Epithelial cell of esophagus (primary cell): ENCODE data around the gene SLC18A3.

Experiments
- DNase-seq: peaks from one replicate; pipeline ENCODE4 v3.0.0; 2010; ENCODE audit warnings: low read depth
- H3K4me3 ChIP-seq: 2 replicates; pipeline ENCODE4 v1.5.1; 2011; ENCODE audit warnings: mild to moderate bottlenecking, low read length, control low read depth
- CTCF ChIP-seq: IDR thresholded peaks from 2 replicates; pipeline ENCODE4 v1.5.1; 2011; ENCODE audit warnings: low read depth, mild to moderate bottlenecking, low read length, control low read depth, inconsistent platforms; ENCODE audit not compliant: insufficient read depth; ENCODE audit errors: missing control alignments

The SLC18A3 gene

DNA sequence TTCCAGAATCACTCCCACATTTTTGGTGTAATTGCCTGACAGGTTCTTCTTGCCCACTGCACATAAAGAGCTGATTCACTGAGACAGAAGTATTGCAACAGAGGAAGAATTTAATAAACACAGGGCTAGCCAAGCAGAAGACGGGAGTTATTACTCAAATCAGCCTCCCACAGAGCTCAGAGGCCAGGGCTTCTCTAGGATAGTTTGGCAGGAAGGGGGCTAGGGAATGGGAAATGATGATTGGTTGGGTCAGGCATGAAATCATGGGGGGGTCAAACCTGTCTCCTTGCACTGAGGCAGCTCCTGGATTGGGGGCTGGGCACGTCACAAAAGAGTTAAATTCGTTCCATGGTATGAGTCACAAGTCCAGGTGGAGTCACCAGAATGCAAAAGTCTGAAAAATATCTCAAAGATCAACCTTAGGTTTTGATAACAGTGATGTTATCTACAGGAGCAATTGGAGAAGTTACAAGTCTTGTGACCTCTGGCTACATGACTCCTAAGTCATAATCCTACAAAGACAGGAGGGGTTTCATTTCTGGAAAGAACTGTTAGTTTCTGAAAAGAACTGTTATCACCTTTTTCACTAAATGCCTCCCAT is 41.0 kb upstream of the SLC18A3 start:
- no peak overlapping the region for H3K4me3 ChIP-seq
- DNase-seq: peak; percentile 83
- no peak for TF ChIP-seq CTCF

DNA sequence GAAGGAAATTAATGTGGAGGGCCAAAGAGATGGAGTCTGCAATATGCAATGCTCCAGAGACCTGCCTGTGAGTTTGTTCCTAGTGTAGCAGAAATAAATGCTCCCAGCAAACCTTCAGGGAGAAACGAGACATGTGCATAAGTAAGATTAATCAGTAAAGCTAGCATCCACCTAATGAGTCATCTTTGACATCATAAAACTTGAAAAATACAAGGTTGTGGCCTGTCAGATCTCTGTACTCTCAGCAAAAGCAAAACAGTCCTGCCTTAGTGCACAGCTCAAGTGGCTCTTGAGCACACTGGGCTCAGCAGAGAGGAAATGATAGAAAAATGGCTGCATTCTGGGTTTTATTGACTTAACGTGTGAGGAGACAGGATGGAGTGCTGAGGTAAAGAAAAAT is 38.7 kb upstream of the SLC18A3 start:
- no peak overlapping the region for H3K4me3 ChIP-seq
- TF ChIP-seq CTCF: no peak
- DNase-seq: peak; percentile 27

- TF ChIP-seq CTCF: no peak
- DNase-seq: no peak
- no peak overlapping the region for H3K4me3 ChIP-seq
Measured at GRCh38 chr10:49572594-49573114, 37.5 kb upstream of the SLC18A3 start.

- DNase-seq: no peak
- no peak for TF ChIP-seq CTCF
- no peak overlapping the region for H3K4me3 ChIP-seq
Measured at GRCh38 chr10:49575489-49576072, 34.5 kb upstream of the SLC18A3 start.

DNA sequence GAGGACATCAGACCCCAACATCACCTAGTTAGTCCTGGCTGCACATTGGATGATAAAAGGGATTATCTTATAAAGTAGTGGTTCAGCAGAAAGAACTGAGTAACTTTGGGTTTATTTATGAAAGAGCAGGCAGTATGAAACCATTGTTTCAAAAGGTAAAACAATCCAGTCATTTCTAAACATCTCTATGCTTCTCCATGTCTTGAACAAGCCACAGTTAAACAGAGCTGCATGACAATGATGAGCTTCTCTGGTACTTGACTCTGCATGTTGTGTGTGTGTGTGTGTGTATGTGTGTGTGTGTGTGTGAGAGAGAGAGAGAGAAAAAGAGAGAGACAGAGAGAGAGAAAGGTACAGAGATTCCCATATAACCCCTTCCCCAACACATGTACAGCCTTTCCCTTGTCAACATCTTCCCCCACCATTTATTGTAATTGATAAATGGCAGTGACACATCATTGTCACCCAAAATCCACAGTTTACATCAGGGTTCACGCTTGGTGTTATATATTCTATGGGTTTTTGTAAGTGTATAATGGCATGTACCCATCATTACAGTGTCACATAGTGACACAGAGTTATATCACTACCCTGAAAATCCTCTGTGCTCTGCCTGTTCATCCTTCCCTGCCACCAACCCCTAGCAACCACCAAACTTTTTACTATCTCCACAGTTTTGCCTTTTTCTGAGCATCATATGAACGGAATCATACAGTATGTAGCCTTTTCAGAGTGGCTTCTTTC is 32.8 kb upstream of the SLC18A3 start:
- no peak for DNase-seq
- H3K4me3 ChIP-seq: no peak overlapping the region
- TF ChIP-seq CTCF: no peak

DNA sequence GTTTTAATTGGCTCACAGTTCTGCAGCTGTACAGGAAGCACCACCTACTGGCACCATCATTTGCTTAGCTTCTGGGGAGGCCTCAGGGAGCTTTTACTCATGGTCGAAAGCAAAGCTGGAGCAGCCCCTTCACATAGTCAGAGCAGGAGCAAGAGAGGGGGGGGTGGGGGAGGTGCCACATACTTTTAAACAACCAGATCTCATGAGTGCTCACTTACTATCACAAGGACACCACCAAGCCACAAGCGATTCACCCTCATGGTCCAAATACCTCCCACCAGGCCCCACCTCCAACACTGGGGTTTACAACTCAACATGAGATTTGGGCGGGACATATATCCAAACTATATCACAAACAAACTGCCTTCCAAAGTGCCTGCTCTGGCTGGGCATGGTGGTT is 31.7 kb upstream of the SLC18A3 start:
- TF ChIP-seq CTCF: no peak
- H3K4me3 ChIP-seq: no peak overlapping the region

More for the DNA sequence above, 31.7 kb upstream of the SLC18A3 start:
- no peak for DNase-seq
